IPS-15b (cell line): ENCODE results near the gene ABCA8.
"Not testable (repeated sequence)": the region's sequence is repeated elsewhere in the genome, so short reads cannot be mapped to it uniquely, and the experiment has no call there.

Experiments
- H3K27me3 ChIP-seq: one replicate; pipeline ENCODE4 v1.6.1; 2013; ENCODE audit warnings: low read length; ENCODE audit not compliant: control insufficient read depth, insufficient read depth
- H3K36me3 ChIP-seq: one replicate; pipeline ENCODE4 v1.6.1; 2013; ENCODE audit warnings: low read length; ENCODE audit not compliant: control insufficient read depth, insufficient read depth
- H3K4me1 ChIP-seq: one replicate; pipeline ENCODE4 v1.6.1; 2013; ENCODE audit warnings: mild to moderate bottlenecking, low read length; ENCODE audit not compliant: control insufficient read depth, insufficient read depth
- H3K4me3 ChIP-seq: one replicate; pipeline ENCODE4 v1.5.1; 2013; ENCODE audit warnings: low read depth, low read length
- H3K9ac ChIP-seq: one replicate; pipeline ENCODE4 v1.6.1; 2013; ENCODE audit warnings: low read depth, mild to moderate bottlenecking, low read length
- H3K9me3 ChIP-seq: one replicate; pipeline ENCODE4 v1.6.1; 2013; ENCODE audit warnings: mild to moderate bottlenecking, low read length; ENCODE audit not compliant: control insufficient read depth, insufficient read depth

The ABCA8 gene

DNA sequence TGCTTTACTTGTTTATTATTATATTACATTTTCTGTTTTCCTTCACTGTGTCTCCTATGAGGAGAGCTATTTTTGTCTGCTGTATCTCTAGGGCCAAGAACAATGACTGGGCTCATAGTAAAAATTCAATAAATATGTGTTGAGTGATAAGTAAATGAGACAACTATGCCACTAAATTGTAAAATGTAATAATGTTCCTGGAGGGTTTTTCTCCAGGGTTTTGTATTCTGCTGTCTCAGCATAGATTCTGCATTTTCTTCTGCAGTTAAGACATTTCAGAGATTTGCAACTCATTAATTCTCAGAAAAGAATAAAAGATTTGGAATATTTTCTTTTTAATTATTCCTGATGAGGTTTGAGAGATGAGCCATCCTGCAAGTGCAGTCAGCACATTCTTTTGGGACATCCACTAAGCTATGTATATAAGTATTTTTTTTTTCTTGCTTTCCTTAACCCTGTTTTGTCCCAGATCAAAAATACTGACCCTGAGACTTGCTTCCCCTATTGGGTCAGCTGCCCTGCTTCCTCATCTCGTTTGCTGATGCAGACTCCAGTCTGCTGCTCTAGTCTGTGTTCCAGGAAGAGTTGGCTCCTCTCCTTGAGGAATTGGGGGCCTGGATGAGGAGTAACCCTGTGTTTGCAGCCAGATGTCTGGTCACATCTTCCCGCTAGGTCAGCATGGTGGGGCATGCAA is 122.9 kb downstream of the ABCA8 start:
- no peaks in the 10 kb centered on the region for H3K4me1 ChIP-seq
- H3K9ac ChIP-seq, result no peak overlapping the region
- no peaks in the 10 kb centered on the region for H3K9me3 ChIP-seq
- no peak overlapping the region for H3K4me3 ChIP-seq
- no peaks in the 10 kb centered on the region for H3K36me3 ChIP-seq
- no peaks in the 10 kb centered on the region for H3K27me3 ChIP-seq

DNA sequence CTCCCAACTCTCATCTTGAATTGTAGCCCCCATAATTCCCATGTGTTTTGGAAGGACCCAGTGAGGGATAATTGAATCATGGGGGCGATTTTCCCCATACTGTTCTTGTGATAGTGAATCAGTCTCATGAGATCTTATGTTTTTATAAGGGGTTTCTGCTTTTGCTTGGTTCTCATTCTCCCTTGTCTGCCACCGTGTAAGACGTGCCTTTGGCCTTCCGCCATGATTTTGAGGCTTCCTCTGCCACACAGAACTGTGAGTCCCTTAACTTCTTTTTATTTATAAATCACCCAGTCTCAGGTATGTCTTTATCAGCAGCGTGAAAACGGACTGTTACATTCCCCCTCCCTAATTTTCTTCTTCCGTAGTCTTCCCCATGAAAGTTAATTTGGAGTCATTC is 124.0 kb downstream of the ABCA8 start:
- H3K9ac ChIP-seq, result no peak overlapping the region
- no peaks in the 10 kb centered on the region for H3K27me3 ChIP-seq
- no peaks in the 10 kb centered on the region for H3K9me3 ChIP-seq
- H3K4me1 ChIP-seq, result no peaks in the 10 kb centered on the region
- no peak overlapping the region for H3K4me3 ChIP-seq
- H3K36me3 ChIP-seq, result no peaks in the 10 kb centered on the region

DNA sequence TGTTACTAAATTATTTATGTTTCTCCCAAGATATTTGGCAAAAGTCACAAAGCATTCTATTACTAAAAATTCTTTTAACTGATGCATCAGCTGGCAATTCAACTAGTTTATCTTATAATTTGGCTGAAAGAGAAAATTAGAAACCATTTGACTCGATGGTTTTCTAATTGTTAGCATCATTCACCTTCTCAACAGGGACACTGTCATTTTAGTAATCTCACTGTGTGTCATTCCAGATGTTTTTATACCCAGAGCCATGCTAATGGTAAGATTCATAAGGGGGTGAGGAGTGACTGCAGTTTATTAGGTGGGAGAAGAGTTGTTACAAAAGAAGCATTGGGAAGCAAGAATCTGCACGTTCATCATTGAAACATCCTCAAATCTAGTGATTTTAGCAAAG is 124.9 kb downstream of the ABCA8 start:
- Histone ChIP-seq H3K36me3 (no peaks in the 10 kb centered on the region), H3K27me3 (no peaks in the 10 kb centered on the region), H3K9me3 (no peaks in the 10 kb centered on the region), H3K9ac (no peak overlapping the region), H3K4me1 (no peaks in the 10 kb centered on the region), H3K4me3 (no peak overlapping the region)

DNA sequence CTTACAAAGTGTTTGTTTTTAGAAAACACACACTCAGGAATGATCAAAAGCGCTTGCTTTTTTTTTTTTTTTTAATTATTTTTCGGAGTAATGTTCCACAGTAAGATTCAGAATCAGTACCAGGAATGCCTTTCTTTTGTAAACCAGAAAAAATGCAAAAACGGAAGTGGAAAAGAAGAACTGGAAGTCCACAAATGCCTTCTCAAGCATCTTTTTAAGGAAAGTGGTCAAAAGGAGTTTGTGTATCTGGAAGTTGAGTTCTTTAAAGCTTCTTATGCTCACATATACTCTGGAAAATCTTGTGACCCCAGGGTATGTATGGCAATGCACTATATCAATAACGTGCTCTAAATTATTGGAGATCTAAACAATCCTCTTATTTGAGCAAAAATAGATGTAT is 126.0 kb downstream of the ABCA8 start:
- Histone ChIP-seq H3K9me3 (no peaks in the 10 kb centered on the region), H3K36me3 (no peaks in the 10 kb centered on the region), H3K4me1 (no peaks in the 10 kb centered on the region), H3K4me3 (no peak overlapping the region), H3K9ac (no peak overlapping the region), H3K27me3 (no peaks in the 10 kb centered on the region)

DNA sequence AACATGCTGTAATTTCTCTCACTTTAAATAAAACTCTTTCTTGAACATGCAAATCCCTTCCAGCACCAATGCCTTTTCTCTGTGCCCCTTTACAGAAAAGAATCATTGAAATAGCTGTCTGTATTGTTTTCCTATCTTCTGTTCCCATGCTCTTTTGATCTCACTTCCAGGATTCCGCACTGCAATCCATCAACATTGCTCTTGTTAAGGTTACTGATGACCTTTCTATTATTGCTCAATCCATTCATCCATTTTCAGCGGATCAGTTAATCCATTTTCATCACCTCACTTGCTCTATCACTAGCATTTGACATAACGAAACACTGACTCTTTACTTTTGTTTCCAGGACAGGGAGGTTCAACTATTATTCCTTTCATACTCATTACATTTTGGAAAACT is 130.5 kb downstream of the ABCA8 start:
- Histone ChIP-seq H3K27me3 (no peaks in the 10 kb centered on the region), H3K9me3 (no peaks in the 10 kb centered on the region), H3K9ac (no peak overlapping the region), H3K36me3 (no peaks in the 10 kb centered on the region), H3K4me1 (no peaks in the 10 kb centered on the region), H3K4me3 (no peak overlapping the region)

DNA sequence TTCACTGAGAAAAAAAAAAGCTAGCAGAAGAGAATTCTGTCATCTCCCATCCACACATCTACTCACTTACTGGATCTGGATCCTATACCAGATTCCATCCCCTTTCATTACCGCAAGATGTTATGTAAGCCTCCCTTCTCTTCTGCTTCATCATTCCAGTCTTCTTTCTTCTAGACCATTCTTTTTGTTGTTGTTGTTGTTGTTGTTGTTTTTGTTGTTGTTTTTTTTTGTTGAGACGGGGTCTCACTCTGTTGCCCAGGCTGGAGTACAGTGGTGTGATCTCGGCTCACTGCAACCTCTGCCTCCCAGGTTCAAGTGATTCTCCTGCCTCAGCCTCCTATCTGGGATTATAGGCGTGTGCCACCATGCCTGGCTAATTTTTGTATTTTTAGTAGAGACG is 131.0 kb downstream of the ABCA8 start:
- not testable (repeated sequence) for H3K27me3 ChIP-seq, H3K4me3 ChIP-seq, H3K4me1 ChIP-seq, H3K36me3 ChIP-seq, H3K9ac ChIP-seq, H3K9me3 ChIP-seq

DNA sequence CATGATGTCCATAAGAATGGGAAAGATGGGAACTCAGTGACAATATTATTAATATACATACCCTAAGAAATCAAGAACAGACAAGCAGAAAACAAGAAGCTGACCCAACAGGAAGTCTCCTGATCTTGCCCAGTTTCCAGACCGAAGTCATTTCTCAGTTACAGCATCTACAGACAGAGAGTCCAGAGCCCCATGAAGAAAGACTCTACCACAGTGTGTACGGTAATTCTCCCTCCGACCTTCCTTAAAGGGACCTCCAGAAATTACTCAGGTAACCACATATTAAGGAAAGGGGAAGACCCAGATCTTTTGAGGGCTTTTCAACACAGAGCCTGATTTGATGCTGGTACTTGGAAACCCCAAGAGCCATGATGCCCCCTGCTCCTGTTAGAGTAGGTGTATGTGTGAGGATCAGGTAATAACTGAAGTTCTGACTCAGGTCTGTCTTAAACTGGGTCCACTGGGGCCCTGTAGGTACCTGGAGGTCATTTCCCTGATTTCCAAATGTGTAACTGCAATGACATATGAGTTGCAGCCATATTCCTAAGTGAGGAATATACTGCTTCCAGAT is 132.4 kb downstream of the ABCA8 start:
- no peaks in the 10 kb centered on the region for H3K27me3 ChIP-seq
- H3K36me3 ChIP-seq, result no peaks in the 10 kb centered on the region
- H3K9ac ChIP-seq, result no peak overlapping the region
- H3K4me1 ChIP-seq, result no peaks in the 10 kb centered on the region
- no peak overlapping the region for H3K4me3 ChIP-seq
- no peaks in the 10 kb centered on the region for H3K9me3 ChIP-seq

DNA sequence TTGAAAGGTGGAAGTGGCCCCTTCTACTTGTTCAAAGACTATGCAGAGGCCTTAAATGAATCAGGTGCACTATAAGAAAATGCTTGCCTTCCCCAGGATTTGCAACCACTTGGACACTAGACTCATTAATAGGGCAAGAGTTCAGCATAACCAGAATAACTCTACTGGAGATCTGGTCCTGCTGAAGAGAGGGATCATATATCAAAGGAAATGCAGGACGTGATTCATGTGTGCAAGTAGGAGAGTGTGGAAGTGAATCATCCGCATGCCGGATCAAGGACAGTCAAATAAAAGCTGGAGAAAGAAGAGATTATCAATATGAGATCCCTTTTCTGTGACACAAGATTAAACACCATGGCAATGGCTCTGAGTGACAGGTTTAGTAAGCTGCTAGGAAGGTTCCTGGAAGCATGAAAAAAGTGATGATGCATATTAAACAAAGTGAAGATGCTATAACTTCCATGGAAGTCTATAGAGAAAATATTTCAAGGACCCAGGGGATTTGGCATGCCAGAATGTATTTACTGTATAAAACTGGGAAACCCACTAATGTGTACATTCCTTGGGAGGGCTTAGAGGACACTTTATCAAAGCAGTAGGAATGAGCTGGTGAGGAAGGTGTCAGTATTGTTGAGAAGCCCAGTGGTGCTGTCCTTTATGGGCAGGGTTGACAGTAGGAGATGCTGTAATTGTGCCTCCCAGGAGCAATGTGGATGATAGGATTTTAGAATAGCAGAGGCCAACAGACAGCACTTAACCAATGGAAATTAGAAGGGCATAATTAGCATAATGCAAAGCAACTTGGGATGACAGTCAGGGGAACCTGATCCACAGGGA is 133.1 kb downstream of the ABCA8 start:
- Histone ChIP-seq H3K36me3 (no peaks in the 10 kb centered on the region), H3K4me1 (no peaks in the 10 kb centered on the region), H3K27me3 (no peaks in the 10 kb centered on the region), H3K4me3 (no peak overlapping the region), H3K9ac (no peak overlapping the region), H3K9me3 (no peaks in the 10 kb centered on the region)

DNA sequence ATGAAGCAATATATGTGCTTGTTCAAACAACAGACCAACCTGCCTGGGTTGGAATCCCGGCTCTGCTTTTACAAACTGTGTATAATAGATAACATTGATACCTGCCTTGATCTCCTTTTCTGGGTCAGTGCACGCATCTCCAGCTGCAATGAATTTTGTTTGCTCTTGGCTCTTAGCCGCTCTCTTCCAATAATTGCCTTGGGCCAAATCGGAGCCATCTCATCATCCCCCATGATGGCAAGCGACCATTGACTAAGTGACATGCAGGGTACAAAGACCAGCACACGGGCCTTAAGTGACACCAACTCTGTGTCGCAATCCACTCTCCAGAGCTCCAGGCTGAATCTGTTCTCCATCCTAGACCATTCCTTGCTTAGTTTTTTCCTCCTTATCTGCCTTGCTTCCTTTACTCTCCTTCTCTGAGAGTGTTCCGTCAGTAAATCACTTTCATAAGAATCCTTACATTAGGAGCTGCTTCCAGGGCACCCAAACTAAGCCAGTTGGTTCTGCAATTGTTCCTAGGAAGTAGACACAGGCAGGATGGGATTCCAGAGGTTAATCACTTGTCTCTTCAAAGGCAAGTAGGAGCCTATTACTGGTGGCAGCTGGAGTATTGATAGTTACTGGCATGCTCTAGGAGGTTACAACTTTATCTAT is 134.2 kb downstream of the ABCA8 start:
- Histone ChIP-seq H3K4me3 (no peak overlapping the region), H3K9ac (no peak overlapping the region), H3K27me3 (no peaks in the 10 kb centered on the region), H3K9me3 (no peaks in the 10 kb centered on the region), H3K4me1 (no peaks in the 10 kb centered on the region), H3K36me3 (no peaks in the 10 kb centered on the region)

DNA sequence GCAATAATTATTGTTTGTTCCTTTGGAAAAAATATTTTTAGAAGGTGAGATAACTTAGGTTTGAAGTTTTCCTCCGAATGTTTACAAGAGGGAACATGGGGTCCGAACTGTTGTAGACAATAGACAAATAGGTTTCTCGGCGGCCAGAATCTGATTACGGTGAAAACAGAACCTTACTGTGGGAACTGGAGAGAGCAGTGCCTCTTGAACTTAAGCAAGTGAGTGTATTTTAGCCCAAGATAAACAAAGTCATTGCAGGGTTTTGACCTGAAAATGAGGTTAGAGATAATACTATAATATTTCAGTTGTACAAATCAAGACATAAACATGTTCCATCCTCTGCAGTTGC is 134.7 kb downstream of the ABCA8 start:
- H3K4me3 ChIP-seq, result no peak overlapping the region
- no peaks in the 10 kb centered on the region for H3K9me3 ChIP-seq
- H3K27me3 ChIP-seq, result no peaks in the 10 kb centered on the region
- no peaks in the 10 kb centered on the region for H3K36me3 ChIP-seq
- H3K4me1 ChIP-seq, result no peaks in the 10 kb centered on the region
- no peak overlapping the region for H3K9ac ChIP-seq

DNA sequence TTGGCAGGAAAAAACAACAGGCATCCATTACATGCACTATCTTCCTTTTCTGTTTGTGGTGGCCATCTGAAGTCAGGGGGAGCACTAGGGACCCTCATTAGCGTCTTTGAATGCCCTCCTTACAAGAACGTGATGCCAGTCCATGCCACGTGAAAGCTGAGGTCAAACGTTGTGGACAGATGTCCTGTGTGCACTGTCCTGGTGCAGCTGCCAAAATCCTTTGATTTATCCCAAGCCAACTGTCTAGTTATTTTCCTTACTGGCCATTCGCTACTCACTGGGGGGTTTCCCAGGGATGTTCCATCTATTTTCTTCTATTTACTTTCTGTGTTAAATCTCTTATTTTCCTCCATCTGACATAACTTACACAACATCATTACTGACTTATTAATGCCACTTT is 135.7 kb downstream of the ABCA8 start:
- no peaks in the 10 kb centered on the region for H3K9me3 ChIP-seq
- H3K27me3 ChIP-seq, result no peaks in the 10 kb centered on the region
- H3K36me3 ChIP-seq, result no peaks in the 10 kb centered on the region
- H3K9ac ChIP-seq, result no peak overlapping the region
- no peak overlapping the region for H3K4me3 ChIP-seq
- H3K4me1 ChIP-seq, result no peaks in the 10 kb centered on the region
